Stimulated activated CD8-positive, alpha-beta memory T cell treated with anti-CD3 and anti-CD28 coated beads, Interleukin-15, amount 100 ng/mL, for 4 hours (primary cell): ENCODE results near the gene TMEM63C.
"Not testable (repeated sequence)": the region's sequence is repeated elsewhere in the genome, so short reads cannot be mapped to it uniquely, and the experiment has no call there.

Experiments
- DNase-seq, 2 donors: peaks; one replicate each; pipeline ENCODE4 v3.0.0-alpha.2; 2020; ENCODE audit warnings: low read depth in 2 of 2

Gene TMEM63C

GRCh38 chr14:77276295-77276935, 94.8 kb downstream of the TMEM63C start:
- DNase-seq = no peak

- DNase-seq = no peak
These were observed 95.4 kb downstream of the TMEM63C start for GRCh38 chr14:77276959-77277358.

- DNase-seq = no peak
These were observed 97.0 kb downstream of the TMEM63C start for GRCh38 chr14:77278461-77279230.

DNA sequence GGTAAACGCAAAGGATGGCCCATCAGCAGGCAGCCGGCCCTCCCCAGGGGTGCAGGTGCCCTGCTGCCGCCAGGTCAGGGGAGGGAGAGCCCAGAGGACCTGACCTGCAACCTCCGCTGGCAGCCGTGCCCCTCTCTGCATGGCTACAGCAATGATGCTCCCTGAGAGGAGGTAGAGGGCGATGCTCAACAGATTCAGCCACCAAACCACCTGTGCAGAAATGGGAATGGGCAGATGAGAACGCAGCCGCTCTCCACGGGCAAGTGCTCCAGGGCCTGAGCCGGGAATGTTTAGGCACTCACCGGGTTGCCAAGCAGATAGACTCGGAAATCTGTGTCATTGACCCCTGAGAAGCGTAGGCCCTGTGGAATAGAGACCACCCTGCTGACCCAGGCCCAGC, 98.1 kb downstream of the TMEM63C start:
- no peak for DNase-seq

DNA sequence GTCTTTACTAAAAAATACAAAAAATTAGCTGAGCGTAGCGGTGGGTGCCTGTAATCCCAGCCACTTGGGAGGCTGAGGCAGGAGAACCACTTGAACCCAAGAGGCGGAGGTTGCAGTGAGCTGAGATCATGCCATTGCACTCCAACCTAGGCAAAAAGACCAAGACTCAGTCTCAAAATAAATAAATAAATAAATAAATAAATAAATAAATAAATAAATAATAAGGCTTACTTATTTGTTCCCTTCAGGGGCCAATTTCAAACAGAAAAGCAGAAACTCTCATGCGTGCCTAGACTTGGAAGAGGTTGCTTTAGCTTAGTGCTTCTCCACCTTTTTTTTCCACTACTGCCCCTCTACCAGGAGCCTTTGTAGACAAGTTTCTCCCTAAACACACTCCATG, 99.3 kb downstream of the TMEM63C start:
- not testable (repeated sequence) for DNase-seq

- DNase-seq = no peak
These were observed 100.3 kb downstream of the TMEM63C start for GRCh38 chr14:77281852-77282410.

- no peak for DNase-seq
These were observed 102.5 kb downstream of the TMEM63C start for GRCh38 chr14:77284066-77284465.

DNA sequence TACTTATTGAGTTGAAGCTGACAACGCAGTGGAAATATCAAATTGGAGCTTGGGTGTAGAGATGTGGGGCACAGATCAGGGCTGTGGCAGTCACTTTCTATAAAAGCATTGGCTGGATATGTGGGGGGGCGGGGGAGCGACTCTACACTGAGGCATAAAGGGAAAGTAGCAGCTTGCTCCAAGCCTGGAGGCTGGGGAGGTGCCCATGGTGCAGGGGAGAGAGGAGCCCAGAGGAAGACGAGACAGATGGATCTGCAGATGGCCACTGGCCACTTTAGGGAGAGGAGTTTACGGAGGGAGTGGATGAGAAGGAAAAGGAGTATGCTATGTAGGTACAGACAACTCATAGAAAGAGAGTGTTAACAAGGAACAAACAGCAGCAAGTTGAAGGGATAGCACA, 102.9 kb downstream of the TMEM63C start:
- no peak for DNase-seq

DNA sequence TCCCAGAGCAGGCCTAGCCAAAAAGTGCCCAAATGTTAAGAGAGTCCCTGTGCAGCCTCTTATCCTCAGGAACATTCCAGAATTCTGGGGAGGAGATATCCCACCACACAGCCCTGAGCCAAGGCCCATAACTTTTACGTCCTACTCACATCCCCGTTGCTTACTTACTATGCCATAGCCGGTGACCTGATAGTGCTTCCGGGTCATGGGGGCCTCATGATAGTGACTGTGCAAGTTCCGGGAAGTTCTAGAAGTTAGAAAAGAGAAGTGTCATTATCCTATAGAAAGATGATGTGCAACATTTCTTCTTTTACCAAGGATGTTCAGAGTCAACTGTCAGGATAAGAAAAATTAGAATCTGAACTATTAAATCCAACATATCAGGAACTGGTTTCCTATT, 105.0 kb downstream of the TMEM63C start:
- no peak for DNase-seq

GRCh38 chr14:77290705-77291104, 109.1 kb downstream of the TMEM63C start:
- no peak for DNase-seq

GRCh38 chr14:77296155-77296554, 114.6 kb downstream of the TMEM63C start:
- no peak for DNase-seq

GRCh38 chr14:77296906-77297305, 115.3 kb downstream of the TMEM63C start:
- no peak for DNase-seq

- DNase-seq = no peak
These were observed 118.2 kb downstream of the TMEM63C start for GRCh38 chr14:77299771-77300170.

DNA sequence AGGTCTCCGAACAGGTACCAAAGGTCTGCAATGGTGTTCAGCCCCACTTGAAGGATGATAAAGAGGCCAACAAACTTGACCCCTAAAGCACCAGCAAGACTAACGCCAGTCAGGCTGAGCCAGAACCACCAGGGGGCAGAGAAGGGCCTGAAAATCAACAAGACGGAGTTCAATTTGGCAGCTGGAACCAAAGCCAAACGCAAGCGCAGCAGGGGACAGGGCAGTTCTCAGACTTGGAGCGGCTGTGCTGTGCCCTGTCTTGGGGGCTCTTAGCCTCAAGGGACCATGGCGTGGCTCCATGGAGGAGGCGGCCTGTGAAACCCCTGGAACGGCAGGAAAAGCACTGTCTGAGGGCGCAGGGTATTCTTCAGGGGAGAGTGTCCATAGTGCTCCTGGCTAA, 119.5 kb downstream of the TMEM63C start:
- no peak for DNase-seq

- DNase-seq = no peak
These were observed 121.3 kb downstream of the TMEM63C start for GRCh38 chr14:77302926-77303325.

- no peak for DNase-seq
These were observed 122.0 kb downstream of the TMEM63C start for GRCh38 chr14:77303417-77304156.

GRCh38 chr14:77305696-77306095, 124.1 kb downstream of the TMEM63C start:
- no peak for DNase-seq

DNA sequence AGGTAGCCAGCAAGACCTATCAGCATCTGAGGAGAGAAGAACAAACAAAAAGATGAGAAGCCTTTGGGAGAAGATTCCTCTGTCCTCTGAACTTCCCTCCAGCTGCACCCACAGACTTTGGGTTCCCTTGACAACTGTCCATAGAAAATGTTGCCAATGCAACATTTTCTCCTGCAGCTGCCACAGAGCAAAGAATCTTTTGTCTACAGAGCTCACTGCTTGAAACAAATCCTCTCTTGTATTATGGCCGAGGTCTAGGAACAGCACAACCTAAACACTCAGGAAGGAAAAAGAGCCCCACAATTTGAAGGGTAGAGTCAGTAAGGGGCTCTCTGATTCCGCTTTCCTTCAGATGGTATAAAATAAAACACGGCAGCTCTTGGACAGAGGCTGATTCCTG, 124.8 kb downstream of the TMEM63C start:
- no peak for DNase-seq

DNA sequence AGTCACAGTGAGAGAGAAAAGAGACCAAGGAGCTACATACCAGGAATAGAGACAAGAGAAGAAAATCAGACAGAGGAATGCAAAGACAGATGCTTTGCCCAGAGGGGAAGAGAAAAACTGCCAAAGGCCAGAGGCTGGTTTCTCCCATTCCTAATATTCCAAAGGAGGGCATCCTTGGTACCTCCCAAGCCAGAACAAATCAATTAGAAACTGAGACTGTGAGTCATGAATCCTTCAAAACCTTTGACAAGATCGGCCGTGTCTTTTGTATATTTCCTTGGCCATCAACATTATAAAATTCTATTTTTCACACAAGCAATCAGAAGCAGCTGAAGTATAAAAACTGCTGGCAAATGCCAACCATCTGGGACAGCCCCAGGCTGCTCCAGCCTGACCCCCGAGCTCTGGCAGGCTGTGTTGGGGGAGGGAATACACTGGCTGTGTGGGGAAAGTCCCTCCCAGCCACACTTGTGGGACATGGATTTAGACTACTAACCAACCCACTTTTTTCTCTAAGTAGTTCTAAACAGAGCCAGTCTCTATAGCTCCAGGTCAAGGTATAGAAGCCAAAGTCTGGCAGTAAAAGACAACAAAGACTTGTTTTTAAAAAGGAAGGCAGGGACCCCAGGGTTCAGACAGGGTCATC, 125.4 kb downstream of the TMEM63C start:
- DNase-seq = no peak
